IMR-90 (cell line): ENCODE data around the gene TOMM20L. TPM values are rescaled to one million over a fixed set of nuclear protein-coding genes. Genes with fewer than 3 reads are reported as not detected.

Experiments used
- ATAC-seq: fragments of 200-7000 bp; cut with Tn5 transposase; 2 replicates; pipeline ENCODE4 v1.9.1; 2020; ENCODE audit warnings: low read depth, mild to moderate bottlenecking, moderate library complexity
- BruUV-seq: library from RNA; stranded (reverse); fragments of 400-500 nt; replicated peaks from 2 replicates; lab custom pipeline; 2021; lab: Mats Ljungman, UMichigan
- CTCF ChIA-PET: fragments of 300-600 bp; formaldehyde crosslinking; extraction: SDS; loops from one replicate; lab custom pipeline; 2021; ENCODE audit warnings: antibody characterized with exemption; lab: Yijun Ruan, JAX
- POLR2A ChIA-PET: fragments of 300-600 bp; sonication (Branson Sonifier 250); formaldehyde crosslinking; loops from one replicate; lab custom pipeline; 2022; ENCODE audit warnings: antibody characterized with exemption; ENCODE audit not compliant: unreplicated experiment; lab: Charles Lee
- DNase-seq: peaks from one replicate; pipeline ENCODE4 v3.0.0; 2013
- H2AFZ ChIP-seq: replicated peaks from 2 replicates; pipeline ENCODE3; 2013; ENCODE audit warnings: low read length, mild to moderate bottlenecking; ENCODE audit not compliant: poor library complexity
- H2AK5ac ChIP-seq: 2 replicates; pipeline ENCODE4 v1.6.1; 2013; ENCODE audit warnings: low read depth, low read length, inconsistent platforms
- H2AK9ac ChIP-seq: replicated peaks from 2 replicates; pipeline ENCODE3; 2013; ENCODE audit warnings: mild to moderate bottlenecking, low read depth, low read length, moderate library complexity; ENCODE audit not compliant: poor library complexity
- H2BK120ac ChIP-seq: 2 replicates; pipeline ENCODE4 v1.6.1; 2013; ENCODE audit warnings: low read depth, low read length, inconsistent platforms
- H2BK15ac ChIP-seq: 3 replicates; pipeline ENCODE4 v1.6.1; 2013; ENCODE audit warnings: low read depth, low read length, inconsistent platforms
- H2BK20ac ChIP-seq: 2 replicates; pipeline ENCODE4 v1.6.1; 2013; ENCODE audit warnings: low read depth, mild to moderate bottlenecking, inconsistent platforms, low read length, moderate library complexity
- H2BK5ac ChIP-seq: 2 replicates; pipeline ENCODE4 v1.6.1; 2013; ENCODE audit warnings: mild to moderate bottlenecking, low read depth, low read length, inconsistent platforms; ENCODE audit not compliant: poor library complexity, severe bottlenecking
- H3K14ac ChIP-seq: replicated peaks from 2 replicates; pipeline ENCODE4 v1.6.1; 2013; ENCODE audit warnings: low read depth, low read length, inconsistent platforms
- H3K18ac ChIP-seq: 2 replicates; pipeline ENCODE4 v1.6.1; 2013; ENCODE audit warnings: low read depth, low read length, control low read depth
- H3K23ac ChIP-seq: 2 replicates; pipeline ENCODE4 v1.6.1; 2013; ENCODE audit warnings: low read depth, low read length, inconsistent platforms
- H3K27ac ChIP-seq: 2 replicates; pipeline ENCODE4 v1.5.1; 2013; ENCODE audit warnings: mild to moderate bottlenecking, control low read depth, low read length; ENCODE audit not compliant: insufficient read depth
- H3K27me3 ChIP-seq: 2 replicates; pipeline ENCODE4 v1.6.1; 2013; ENCODE audit warnings: low read length; ENCODE audit not compliant: control insufficient read depth, insufficient read depth
- H3K36me3 ChIP-seq: 2 replicates; pipeline ENCODE4 v1.6.1; 2013; ENCODE audit warnings: low read length, mixed read lengths; ENCODE audit not compliant: control insufficient read depth, insufficient read depth
- H3K4ac ChIP-seq: 2 replicates; pipeline ENCODE4 v1.6.1; 2013; ENCODE audit warnings: low read depth, low read length, inconsistent platforms
- H3K4me1 ChIP-seq: 2 replicates; pipeline ENCODE4 v1.6.1; 2013; ENCODE audit warnings: low read length, mixed read lengths; ENCODE audit not compliant: control insufficient read depth, insufficient read depth
- H3K4me2 ChIP-seq: 2 replicates; pipeline ENCODE4 v1.6.1; 2013; ENCODE audit warnings: low read depth, mild to moderate bottlenecking, control low read depth, low read length, moderate library complexity
- H3K4me3 ChIP-seq: 2 replicates; pipeline ENCODE4 v1.5.1; 2013; ENCODE audit warnings: low read depth, mild to moderate bottlenecking, control low read depth, low read length, moderate library complexity; ENCODE audit not compliant: insufficient read depth
- H3K56ac ChIP-seq: 2 replicates; pipeline ENCODE4 v1.6.1; 2013; ENCODE audit warnings: low read length, inconsistent platforms; ENCODE audit not compliant: insufficient read depth; ENCODE audit errors: extremely low read depth
- H3K79me1 ChIP-seq, 2 experiments: 2 replicates each; pipeline ENCODE4 v1.6.1; 2013; ENCODE audit warnings: low read length in 2 of 2, inconsistent platforms in 1 of 2, low read depth in 1 of 2
- H3K9ac ChIP-seq: 2 replicates; pipeline ENCODE4 v1.6.1; 2013; ENCODE audit warnings: low read depth, low read length, control low read depth
- H3K9me1 ChIP-seq: 2 replicates; pipeline ENCODE4 v1.6.1; 2013; ENCODE audit warnings: low read length, inconsistent platforms; ENCODE audit not compliant: insufficient read depth
- H3K9me3 ChIP-seq: 2 replicates; pipeline ENCODE4 v1.6.1; 2013; ENCODE audit warnings: low read length; ENCODE audit not compliant: control insufficient read depth, insufficient read depth
- H4K20me1 ChIP-seq: 2 replicates; pipeline ENCODE4 v1.6.1; 2013; ENCODE audit warnings: low read length, inconsistent platforms; ENCODE audit not compliant: insufficient read depth
- H4K5ac ChIP-seq: 2 replicates; pipeline ENCODE4 v1.6.1; 2013; ENCODE audit warnings: mild to moderate bottlenecking, low read depth, low read length, control low read depth
- H4K8ac ChIP-seq, 2 experiments: 2 replicates each; pipeline ENCODE4 v1.6.1; 2013; ENCODE audit warnings: low read depth in 2 of 2, low read length in 2 of 2, control low read depth in 1 of 2, inconsistent platforms in 1 of 2
- H4K91ac ChIP-seq: 2 replicates; pipeline ENCODE4 v1.6.1; 2013; ENCODE audit warnings: low read depth, low read length, inconsistent platforms; ENCODE audit not compliant: insufficient read depth
- BHLHE40 ChIP-seq: fragments of 150-350 bp; IDR thresholded peaks from 2 replicates; pipeline ENCODE4 v1.6.1; 2016; ENCODE audit warnings: mild to moderate bottlenecking, low read depth, low read length
- CEBPB ChIP-seq: IDR thresholded peaks from 2 replicates; pipeline ENCODE4 v1.6.1; 2012; ENCODE audit warnings: low read depth, low read length, improper control_type of control experiment
- CHD1 ChIP-seq: IDR thresholded peaks from 2 replicates; pipeline ENCODE4 v1.6.1; 2012; ENCODE audit warnings: low read depth, low read length, improper control_type of control experiment
- FOS ChIP-seq: fragments of 150-350 bp; IDR thresholded peaks from 2 replicates; pipeline ENCODE4 v1.6.1; 2016; ENCODE audit warnings: low read depth, low read length
- MAFK ChIP-seq: IDR thresholded peaks from 2 replicates; pipeline ENCODE4 v1.6.1; 2012; ENCODE audit warnings: low read depth, low read length, improper control_type of control experiment
- MAZ ChIP-seq: IDR thresholded peaks from 2 replicates; pipeline ENCODE4 v1.6.1; 2012; ENCODE audit warnings: low read depth, mild to moderate bottlenecking, low read length, improper control_type of control experiment, moderate library complexity, borderline replicate concordance
- MXI1 ChIP-seq: IDR thresholded peaks from 2 replicates; pipeline ENCODE4 v1.6.1; 2012; ENCODE audit warnings: low read depth, mild to moderate bottlenecking, low read length, moderate library complexity, borderline replicate concordance
- NFE2L2 ChIP-seq: fragments of 150-350 bp; IDR thresholded peaks from 2 replicates; pipeline ENCODE4 v1.6.1; 2016; ENCODE audit warnings: low read depth, mild to moderate bottlenecking, low read length
- POLR2A ChIP-seq: IDR thresholded peaks from 2 replicates; pipeline ENCODE4 v1.6.1; 2012; ENCODE audit warnings: mild to moderate bottlenecking, low read depth, low read length
- RAD21 ChIP-seq: IDR thresholded peaks from 2 replicates; pipeline ENCODE4 v1.6.1; 2012; ENCODE audit warnings: low read length, improper control_type of control experiment
- RCOR1 ChIP-seq: IDR thresholded peaks from 2 replicates; pipeline ENCODE4 v1.6.1; 2012; ENCODE audit warnings: mild to moderate bottlenecking, low read length, improper control_type of control experiment; ENCODE audit not compliant: insufficient replicate concordance
- RFX5 ChIP-seq: IDR thresholded peaks from 2 replicates; pipeline ENCODE4 v1.8.0; 2012; ENCODE audit warnings: low read depth, mild to moderate bottlenecking, low read length, moderate library complexity
- SMC3 ChIP-seq: fragments of 150-350 bp; IDR thresholded peaks from 2 replicates; pipeline ENCODE4 v1.6.1; 2016; ENCODE audit warnings: low read depth, mild to moderate bottlenecking, antibody characterized with exemption, low read length, moderate library complexity
- WGBS, 2 experiments: methylation state at CpG; one replicate each; pipeline versions ENCODE4 v1.1.5 to v1.1.7; 2013; ENCODE audit warnings: missing lambda C conversion rate in 2 of 2; ENCODE audit not compliant: insufficient read length in 1 of 2; ENCODE audit errors: extremely low coverage in 2 of 2; 5-methylcytosine and 5-hydroxymethylcytosine counted together
- dilution Hi-C: fragments of 300-500 bp; cut with HindIII; formaldehyde crosslinking; loops from one replicate; pipeline ENCODE4 v1.14.3; 2018; ENCODE audit warnings: low sequenced_read_pairs; ENCODE audit not compliant: unreplicated experiment
- in situ Hi-C: fragments of 300-500 bp; cut with MboI; formaldehyde crosslinking; loops from 3 replicates; pipeline ENCODE4 v1.14.3; 2019; ENCODE audit warnings: low sequenced_read_pairs, inconsistent platforms, mixed read lengths
- intact Hi-C: fragments of 100-400 bp; cut with micrococcal nuclease; formaldehyde crosslinking; loops from 2 replicates; pipeline ENCODE4 v1.10.0; 2022
- polyA plus RNA-seq, 3 experiments: library from polyadenylated mRNA; depleted of rRNA; stranded (reverse); fragments of >200 nt; gene quantifications; 2 replicates each; pipeline ENCODE4 v1.2.3, GENCODE V29; 2012; ENCODE audit warnings: low replicate concordance in 1 of 3
- total RNA-seq: library from RNA; depleted of rRNA; stranded (reverse); fragments of >200 nt; gene quantifications from 2 replicates; pipeline ENCODE4 v1.2.3, GENCODE V29; 2012
- TF ChIP-seq, protein P1 (sequence below): fragments of 150-350 bp; IDR thresholded peaks from 2 replicates; pipeline ENCODE4 v1.6.1; 2016; ENCODE audit warnings: low read depth, mild to moderate bottlenecking, low read length, moderate library complexity, borderline replicate concordance
- TF ChIP-seq, protein P2 (sequence below): conservative IDR thresholded peaks from 2 replicates; pipeline ENCODE4 v1.5.1; 2012; ENCODE audit warnings: mild to moderate bottlenecking, low read depth, low read length, improper control_type of control experiment
- TF ChIP-seq, protein P3 (sequence below): fragments of 150-350 bp; IDR thresholded peaks from 2 replicates; pipeline ENCODE4 v1.6.1; 2017; ENCODE audit warnings: mild to moderate bottlenecking, antibody characterized with exemption, low read length, low read depth

TOMM20L gene
- total and polyA plus RNA-seq, 2 of the 4 experiments (the other 2 are of a cell fraction), result not detected

DNA sequence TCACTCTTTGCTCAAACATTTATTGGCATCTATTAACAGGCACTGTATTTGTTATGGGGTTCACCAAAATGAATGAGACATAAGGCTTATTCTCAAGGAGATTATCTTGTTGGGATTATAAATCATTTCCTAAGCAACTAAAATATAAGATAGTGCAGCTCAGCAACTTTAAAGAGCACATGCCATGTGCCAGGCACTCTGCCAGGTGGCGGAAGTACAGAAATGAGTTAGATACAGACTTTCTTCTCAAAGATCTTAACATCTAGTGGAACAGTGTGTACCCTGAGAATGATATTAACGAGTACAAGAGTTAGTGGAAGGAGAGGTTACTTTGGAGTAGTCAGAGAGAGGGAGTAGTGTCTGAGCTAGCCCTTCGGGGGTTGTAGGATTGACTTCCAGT, 28.4 kb upstream of the TOMM20L start:
- ChIA-PET POLR2A (no interaction called here), CTCF (no interaction called here)
- Histone ChIP-seq H4K5ac (no peak overlapping the region), H3K4me3 (no peak overlapping the region), H4K91ac (no peak overlapping the region), H2BK120ac (no peak overlapping the region), H2AFZ (no peak overlapping the region), H3K36me3 (peaks cover 27% of the 10 kb centered on the region), H3K23ac (no peak overlapping the region), H3K56ac (no peak overlapping the region), H3K4me1 (no peaks in the 10 kb centered on the region), H3K9me1 (no peaks in the 10 kb centered on the region), H3K27me3 (no peaks in the 10 kb centered on the region), H3K27ac (no peak overlapping the region), H3K9ac (no peak overlapping the region), H2AK9ac (no peak overlapping the region), H4K8ac (no peak overlapping the region), H2BK15ac (no peak overlapping the region), H2BK5ac (no peak overlapping the region), H3K4ac (no peak overlapping the region), H3K18ac (no peak overlapping the region), H3K4me2 (no peak overlapping the region), H3K79me1 (no peaks in the 10 kb centered on the region; a peak in 1 of 4 replicates), H2BK20ac (no peak overlapping the region), H3K14ac (no peak overlapping the region), H4K20me1 (no peaks in the 10 kb centered on the region), H2AK5ac (no peak overlapping the region), H3K9me3 (no peaks in the 10 kb centered on the region)
- dilution Hi-C loops, result no loop called here
- ATAC-seq, result no peak
- WGBS, 2 experiments, result 100% methylated on average over 1 of the region's 3 CpGs; no CpG with 5 or more reads in 1 of the 2 experiments
- DNase-seq, result no peak
- no peak for TF ChIP-seq MAZ
- no peak for TF ChIP-seq RAD21
- no peak for TF ChIP-seq FOS
- no peak for TF ChIP-seq CEBPB
- TF ChIP-seq, protein P1, sequence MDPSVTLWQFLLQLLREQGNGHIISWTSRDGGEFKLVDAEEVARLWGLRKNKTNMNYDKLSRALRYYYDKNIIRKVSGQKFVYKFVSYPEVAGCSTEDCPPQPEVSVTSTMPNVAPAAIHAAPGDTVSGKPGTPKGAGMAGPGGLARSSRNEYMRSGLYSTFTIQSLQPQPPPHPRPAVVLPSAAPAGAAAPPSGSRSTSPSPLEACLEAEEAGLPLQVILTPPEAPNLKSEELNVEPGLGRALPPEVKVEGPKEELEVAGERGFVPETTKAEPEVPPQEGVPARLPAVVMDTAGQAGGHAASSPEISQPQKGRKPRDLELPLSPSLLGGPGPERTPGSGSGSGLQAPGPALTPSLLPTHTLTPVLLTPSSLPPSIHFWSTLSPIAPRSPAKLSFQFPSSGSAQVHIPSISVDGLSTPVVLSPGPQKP, result no peak
- no peak for TF ChIP-seq MXI1
- no peak for TF ChIP-seq SMC3
- TF ChIP-seq POLR2A, result no peak
- TF ChIP-seq RCOR1, result no peak
- no peak for TF ChIP-seq CHD1
- TF ChIP-seq, protein P2, sequence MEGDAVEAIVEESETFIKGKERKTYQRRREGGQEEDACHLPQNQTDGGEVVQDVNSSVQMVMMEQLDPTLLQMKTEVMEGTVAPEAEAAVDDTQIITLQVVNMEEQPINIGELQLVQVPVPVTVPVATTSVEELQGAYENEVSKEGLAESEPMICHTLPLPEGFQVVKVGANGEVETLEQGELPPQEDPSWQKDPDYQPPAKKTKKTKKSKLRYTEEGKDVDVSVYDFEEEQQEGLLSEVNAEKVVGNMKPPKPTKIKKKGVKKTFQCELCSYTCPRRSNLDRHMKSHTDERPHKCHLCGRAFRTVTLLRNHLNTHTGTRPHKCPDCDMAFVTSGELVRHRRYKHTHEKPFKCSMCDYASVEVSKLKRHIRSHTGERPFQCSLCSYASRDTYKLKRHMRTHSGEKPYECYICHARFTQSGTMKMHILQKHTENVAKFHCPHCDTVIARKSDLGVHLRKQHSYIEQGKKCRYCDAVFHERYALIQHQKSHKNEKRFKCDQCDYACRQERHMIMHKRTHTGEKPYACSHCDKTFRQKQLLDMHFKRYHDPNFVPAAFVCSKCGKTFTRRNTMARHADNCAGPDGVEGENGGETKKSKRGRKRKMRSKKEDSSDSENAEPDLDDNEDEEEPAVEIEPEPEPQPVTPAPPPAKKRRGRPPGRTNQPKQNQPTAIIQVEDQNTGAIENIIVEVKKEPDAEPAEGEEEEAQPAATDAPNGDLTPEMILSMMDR, result no peak
- no peak for TF ChIP-seq BHLHE40
- no peak for TF ChIP-seq MAFK
- TF ChIP-seq NFE2L2, result no peak
- TF ChIP-seq, protein P3, sequence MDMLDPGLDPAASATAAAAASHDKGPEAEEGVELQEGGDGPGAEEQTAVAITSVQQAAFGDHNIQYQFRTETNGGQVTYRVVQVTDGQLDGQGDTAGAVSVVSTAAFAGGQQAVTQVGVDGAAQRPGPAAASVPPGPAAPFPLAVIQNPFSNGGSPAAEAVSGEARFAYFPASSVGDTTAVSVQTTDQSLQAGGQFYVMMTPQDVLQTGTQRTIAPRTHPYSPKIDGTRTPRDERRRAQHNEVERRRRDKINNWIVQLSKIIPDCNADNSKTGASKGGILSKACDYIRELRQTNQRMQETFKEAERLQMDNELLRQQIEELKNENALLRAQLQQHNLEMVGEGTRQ, result no peak
- TF ChIP-seq RFX5, result no peak
- no TSS peak for BruUV-seq
- in situ Hi-C loops, result no loop called here
- intact Hi-C loops, result no loop called here
